ENCODE results near the gene TNFRSF25. TPM values are rescaled to one million over a fixed set of nuclear protein-coding genes. Genes with fewer than 3 reads are reported as not detected.
"Not testable (repeated sequence)": the region's sequence is repeated elsewhere in the genome, so short reads cannot be mapped to it uniquely, and the experiment has no call there.

The TNFRSF25 gene
- total RNA-seq, 1 experiment from 2014 or later = 19.4 TPM

DNA sequence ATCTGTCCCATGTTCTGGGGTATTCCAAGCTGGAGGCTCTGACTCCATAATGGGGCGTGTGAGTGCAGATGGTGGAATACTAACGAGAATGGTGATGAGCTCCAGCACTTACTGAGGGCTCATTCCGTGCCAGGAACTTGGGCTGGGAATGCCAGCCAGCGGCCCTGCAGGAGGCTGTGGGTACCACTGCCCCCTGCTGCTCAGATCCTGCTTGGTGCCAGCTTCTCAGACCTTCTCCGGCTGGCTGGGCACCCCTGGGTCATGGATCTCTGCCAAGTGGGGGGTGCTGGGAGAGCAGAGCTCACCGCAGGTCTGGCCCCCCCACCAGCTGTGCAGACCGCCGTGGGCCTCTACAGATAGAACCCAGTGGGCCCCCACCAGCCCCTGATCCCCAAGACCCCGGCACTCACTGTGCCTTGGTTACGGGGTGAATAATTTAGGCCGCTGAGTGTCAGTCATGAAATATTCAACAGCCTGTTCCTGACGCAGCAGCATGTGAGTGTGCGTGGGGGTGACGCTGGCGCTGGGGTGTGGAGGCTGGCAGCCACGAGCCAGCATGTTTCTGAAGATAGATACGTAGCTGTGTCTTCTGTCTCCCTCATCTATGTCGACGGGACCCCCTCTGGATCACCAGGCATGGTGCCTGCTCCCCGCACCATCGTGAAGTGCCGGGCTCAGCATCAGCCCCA is 28.8 kb downstream of the TNFRSF25 start:
- H2BK12ac ChIP-seq (ENCODE audit: insufficient read length, low read depth, low read length); H2BK120ac ChIP-seq (ENCODE audit: low read depth, low read length, poor library complexity, severe bottlenecking); H4K8ac ChIP-seq (replicated peaks; ENCODE audit: insufficient read length, low read depth, low read length); H3K14ac ChIP-seq (ENCODE audit: insufficient read depth, low read length); H3K9me3 Mint-ChIP-seq; H3K27ac ChIP-seq (ENCODE audit: insufficient read length, low read depth, low read length); H4K20me1 ChIP-seq (ENCODE audit: control insufficient read depth, insufficient read depth, insufficient read length); H3K79me1 ChIP-seq (ENCODE audit: insufficient read depth, low read depth, low read length, poor library complexity, severe bottlenecking); H3K4me3 Mint-ChIP-seq; H3T11ph ChIP-seq (ENCODE audit: low read length); H3K27me3 ChIP-seq (ENCODE audit: insufficient read depth, low read length); H3K9me3 ChIP-seq (ENCODE audit: control insufficient read depth, low read depth, low read length); H3K36me3 Mint-ChIP-seq (ENCODE audit: insufficient read depth in 1 of 3, low read depth in 3 of 3); H3K4me1 ChIP-seq (ENCODE audit: insufficient read depth, low read length); H2BK20ac ChIP-seq (ENCODE audit: low read depth, low read length, poor library complexity, severe bottlenecking); H4K91ac ChIP-seq (ENCODE audit: insufficient read length, low read depth, low read length); H2AFZ ChIP-seq (ENCODE audit: low read length); H3K18ac ChIP-seq (ENCODE audit: insufficient read length, low read depth, low read length); H3K4ac ChIP-seq (ENCODE audit: low read depth, low read length); H3K9ac ChIP-seq (ENCODE audit: extremely low read depth, insufficient read length, low read length); H3K27ac Mint-ChIP-seq; H3K23me2 ChIP-seq (ENCODE audit: insufficient read length, low read depth, low read length, poor library complexity, severe bottlenecking); H3K23ac ChIP-seq (ENCODE audit: insufficient read length, low read depth, low read length); H4K5ac ChIP-seq (ENCODE audit: insufficient read length, low read depth, low read length); H2AK5ac ChIP-seq (ENCODE audit: insufficient read length, low read length); H3K56ac ChIP-seq (ENCODE audit: insufficient read length, low read depth, low read length); H3K4me2 ChIP-seq (ENCODE audit: insufficient read depth, insufficient read length, low read length); H2BK5ac ChIP-seq (ENCODE audit: insufficient read length, low read length); DNase-seq; H3K79me2 ChIP-seq (ENCODE audit: insufficient read depth, low read length); H2BK15ac ChIP-seq (ENCODE audit: low read depth, low read length): not testable (repeated sequence)
- TF ChIP-seq, protein P1, sequence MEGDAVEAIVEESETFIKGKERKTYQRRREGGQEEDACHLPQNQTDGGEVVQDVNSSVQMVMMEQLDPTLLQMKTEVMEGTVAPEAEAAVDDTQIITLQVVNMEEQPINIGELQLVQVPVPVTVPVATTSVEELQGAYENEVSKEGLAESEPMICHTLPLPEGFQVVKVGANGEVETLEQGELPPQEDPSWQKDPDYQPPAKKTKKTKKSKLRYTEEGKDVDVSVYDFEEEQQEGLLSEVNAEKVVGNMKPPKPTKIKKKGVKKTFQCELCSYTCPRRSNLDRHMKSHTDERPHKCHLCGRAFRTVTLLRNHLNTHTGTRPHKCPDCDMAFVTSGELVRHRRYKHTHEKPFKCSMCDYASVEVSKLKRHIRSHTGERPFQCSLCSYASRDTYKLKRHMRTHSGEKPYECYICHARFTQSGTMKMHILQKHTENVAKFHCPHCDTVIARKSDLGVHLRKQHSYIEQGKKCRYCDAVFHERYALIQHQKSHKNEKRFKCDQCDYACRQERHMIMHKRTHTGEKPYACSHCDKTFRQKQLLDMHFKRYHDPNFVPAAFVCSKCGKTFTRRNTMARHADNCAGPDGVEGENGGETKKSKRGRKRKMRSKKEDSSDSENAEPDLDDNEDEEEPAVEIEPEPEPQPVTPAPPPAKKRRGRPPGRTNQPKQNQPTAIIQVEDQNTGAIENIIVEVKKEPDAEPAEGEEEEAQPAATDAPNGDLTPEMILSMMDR (conservative IDR thresholded peaks at IDR 0.05) = peak; percentile 22; the same call in 1 of the 3 replicates
- WGBS (ENCODE audit: extremely low coverage, insufficient read length, low lambda C conversion rate) = no CpG with 5 or more reads among the region's 22 CpGs
- Mint-ChIP-seq H3K27me3 (ENCODE audit: low read depth) (peaks cover 71% of the 10 kb centered on the region), H3K4me1 (peaks cover 20 to 26% of the 10 kb centered on the region in 2 experiments)

DNA sequence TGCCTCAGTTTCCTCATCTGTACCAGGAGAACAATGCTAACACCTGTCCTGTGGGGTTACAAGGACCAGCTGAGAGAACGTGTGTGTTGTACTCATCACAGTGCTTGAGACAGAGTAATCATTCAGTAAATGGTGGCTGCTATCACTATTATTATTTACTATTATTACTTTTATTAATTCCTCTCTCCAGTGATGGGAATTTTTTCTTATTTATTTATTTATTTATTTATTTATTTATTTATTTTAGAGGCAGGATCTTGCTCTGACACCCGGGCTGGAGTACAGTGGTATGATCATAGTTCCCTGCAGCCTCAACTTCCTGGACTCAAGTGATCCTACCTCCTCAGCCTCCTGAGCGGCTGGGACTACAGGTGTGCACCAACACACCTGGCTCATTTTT is 29.7 kb downstream of the TNFRSF25 start:
- not testable (repeated sequence) for H4K91ac ChIP-seq (ENCODE audit: insufficient read length, low read depth, low read length); H3K9ac ChIP-seq (ENCODE audit: extremely low read depth, insufficient read length, low read length); H3K4me2 ChIP-seq (ENCODE audit: insufficient read depth, insufficient read length, low read length); H3T11ph ChIP-seq (ENCODE audit: low read length); H3K23ac ChIP-seq (ENCODE audit: insufficient read length, low read depth, low read length); H2BK12ac ChIP-seq (ENCODE audit: insufficient read length, low read depth, low read length); H2BK15ac ChIP-seq (ENCODE audit: low read depth, low read length); H3K27me3 ChIP-seq (ENCODE audit: insufficient read depth, low read length); H4K8ac ChIP-seq (replicated peaks; ENCODE audit: insufficient read length, low read depth, low read length); H3K18ac ChIP-seq (ENCODE audit: insufficient read length, low read depth, low read length); H2AFZ ChIP-seq (ENCODE audit: low read length); H3K9me3 Mint-ChIP-seq; H3K27ac ChIP-seq (ENCODE audit: insufficient read length, low read depth, low read length); H3K36me3 Mint-ChIP-seq (ENCODE audit: insufficient read depth in 1 of 3, low read depth in 3 of 3); H4K20me1 ChIP-seq (ENCODE audit: control insufficient read depth, insufficient read depth, insufficient read length); H3K14ac ChIP-seq (ENCODE audit: insufficient read depth, low read length); H3K4me1 ChIP-seq (ENCODE audit: insufficient read depth, low read length); DNase-seq; H3K4ac ChIP-seq (ENCODE audit: low read depth, low read length); H3K79me1 ChIP-seq (ENCODE audit: insufficient read depth, low read depth, low read length, poor library complexity, severe bottlenecking); H3K9me3 ChIP-seq (ENCODE audit: control insufficient read depth, low read depth, low read length); H2BK20ac ChIP-seq (ENCODE audit: low read depth, low read length, poor library complexity, severe bottlenecking); H3K27ac Mint-ChIP-seq; H3K56ac ChIP-seq (ENCODE audit: insufficient read length, low read depth, low read length); H4K5ac ChIP-seq (ENCODE audit: insufficient read length, low read depth, low read length); H2BK5ac ChIP-seq (ENCODE audit: insufficient read length, low read length); H3K23me2 ChIP-seq (ENCODE audit: insufficient read length, low read depth, low read length, poor library complexity, severe bottlenecking); H3K4me3 Mint-ChIP-seq; H2BK120ac ChIP-seq (ENCODE audit: low read depth, low read length, poor library complexity, severe bottlenecking); H3K79me2 ChIP-seq (ENCODE audit: insufficient read depth, low read length); H2AK5ac ChIP-seq (ENCODE audit: insufficient read length, low read length)
- no CpG with 5 or more reads among the region's 3 CpGs for WGBS (ENCODE audit: extremely low coverage, insufficient read length, low lambda C conversion rate)
- peaks cover 12 to 18% of the 10 kb centered on the region in 2 experiments for H3K4me1 Mint-ChIP-seq
- peaks cover 68% of the 10 kb centered on the region for H3K27me3 Mint-ChIP-seq (ENCODE audit: low read depth)

All from H9 (cell line).